ENCODE results near the gene TFE3. TPM values are rescaled to one million over a fixed set of nuclear protein-coding genes. Genes with fewer than 3 reads are reported as not detected.

The TFE3 gene
- 63.3 and 83.8 TPM in 2 replicates for total RNA-seq (2014; rRNA removed; shearing (Covaris generic))
- polyA plus RNA-seq (2016; fragmentation: Nextera tagmentation; extraction: Ambion mirVana), result 20.8 and 21.4 TPM in 2 replicates
- long read RNA-seq, partial matches to known transcripts, result 1 of 11 reads
- long read RNA-seq, other reads (novel, unspliced or antisense), result 5 of 11 reads

GRCh38 chrX:49043220-49043986 is at the start of gene TFE3:
TFE3 (minus strand) TSS chrX:49043357; CDS start chrX:49043226, 131 bp downstream.
- ATAC-seq (peak; percentile 72), DNase-seq (ENCODE audit: low spot score) (peak; percentile 98)
- Histone ChIP-seq H3K27ac (ENCODE audit: low read depth) (peak within 1 kb of the TSS; percentile 94), H3K4me2 (peak within 1 kb of the TSS; percentile 74), H3F3A (replicated peaks; ENCODE audit: low read depth) (no peaks in the 10 kb centered on the region), H3K4me1 (ENCODE audit: insufficient read depth) (peaks cover 4% of the 10 kb centered on the region), H4K20me1 (replicated peaks; ENCODE audit: insufficient read depth) (no peaks in the 10 kb centered on the region), H2AFZ (no peak within 1 kb of the TSS), H3K79me2 (replicated peaks; ENCODE audit: insufficient read depth) (peaks cover 30% of the 10 kb centered on the region), H3K36me3 (ENCODE audit: insufficient read depth) (0 out of 2 replicates have a peak, but pooled peaks cover 5% of the 10 kb centered on the region), H3K27me3 (ENCODE audit: insufficient read depth) (no peaks in the 10 kb centered on the region), H3K4me3 (peak within 1 kb of the TSS; percentile 77), H3K9me2 (ENCODE audit: insufficient read depth) (no peaks in the 10 kb centered on the region)
- Mint-ChIP-seq H3K4me3 (peak within 1 kb of the TSS; percentile 96), H3K27me3 (ENCODE audit: insufficient read depth, low read depth, poor library complexity) (peaks cover 21% of the 10 kb centered on the region), H3K4me1 (peaks cover 24% of the 10 kb centered on the region), H3K27ac (peak within 1 kb of the TSS; percentile 97), H3K9me3 (no peaks in the 10 kb centered on the region; the same call in 2 of the 3 replicates), H3K36me3 (ENCODE audit: low read depth) (peaks cover 18% of the 10 kb centered on the region)
- TF ChIP-seq CREB1 (CRISPR knock-in tag; IDR thresholded peaks at IDR 0.05; ENCODE audit: low read depth) (peak; percentile 68), CTCF (conservative IDR thresholded peaks at IDR 0.05; ENCODE audit: low read depth in 2 of 2) (peak; percentile 48 to 75), POLR2AphosphoS5 (IDR thresholded peaks at IDR 0.05; ENCODE audit: low read depth) (peak; percentile 45; the same call in 1 of the 2 replicates), ZNF462 (CRISPR knock-in tag; IDR thresholded peaks at IDR 0.05) (no peak)

Measured in GM23338 (cell line).